CD14-positive monocyte (primary cell): Measurements from ENCODE around the gene TMEM40. TPM values are rescaled to one million over a fixed set of nuclear protein-coding genes. Genes with fewer than 3 reads are reported as not detected.

Experiments used
- DNase-seq, 3 donors: peaks; one replicate each; pipeline ENCODE4 v3.0.0-alpha.2; 2011 to 2022
- H2AFZ ChIP-seq: 2 replicates; pipeline ENCODE4 v1.6.0; 2012; ENCODE audit warnings: mild to moderate bottlenecking, low read depth, low read length, inconsistent platforms; ENCODE audit not compliant: insufficient read depth, poor library complexity, severe bottlenecking
- H3K27ac ChIP-seq, 2 donors: 1 replicate in 1 of 2; 2 replicates in 1 of 2; pipeline ENCODE4 v1.5.1; 2012 to 2013; ENCODE audit warnings: low read length in 2 of 2, control low read depth in 1 of 2, inconsistent platforms in 1 of 2, low read depth in 1 of 2, mild to moderate bottlenecking in 1 of 2
- H3K27me3 ChIP-seq, 2 donors: one replicate each; pipeline versions ENCODE4 v1.6.0 to v1.6.1; 2011 to 2013; ENCODE audit warnings: low read length in 2 of 2; ENCODE audit not compliant: control insufficient read depth in 2 of 2, insufficient read depth in 2 of 2
- H3K36me3 ChIP-seq, 2 donors: replicated peaks in 1 of 2; 1 replicate in 1 of 2; 2 replicates in 1 of 2; pipeline versions ENCODE4 v1.5.1 to v1.6.1; 2012 to 2013; ENCODE audit warnings: low read length in 2 of 2, control low read depth in 1 of 2, inconsistent platforms in 1 of 2, mild to moderate bottlenecking in 1 of 2; ENCODE audit not compliant: insufficient read depth in 2 of 2, control insufficient read depth in 1 of 2
- H3K4me1 ChIP-seq, 2 donors: 1 replicate in 1 of 2; 2 replicates in 1 of 2; pipeline versions ENCODE4 v1.5.1 to v1.6.1; 2012 to 2013; ENCODE audit warnings: low read length in 2 of 2, control low read depth in 1 of 2, inconsistent platforms in 1 of 2, mild to moderate bottlenecking in 1 of 2, moderate library complexity in 1 of 2; ENCODE audit not compliant: insufficient read depth in 2 of 2, control insufficient read depth in 1 of 2
- H3K4me2 ChIP-seq: replicated peaks from 2 replicates; pipeline ENCODE3; 2012; ENCODE audit warnings: low read length, moderate library complexity, mild to moderate bottlenecking; ENCODE audit not compliant: poor library complexity, severe bottlenecking; ENCODE audit errors: extremely low read depth
- H3K4me3 ChIP-seq, 3 experiments: fragments of 200-600 bp in 1 of 3; sonication (generic) in 1 of 3; replicated peaks in 1 of 3; 1 replicate in 2 of 3; 2 replicates in 1 of 3; pipeline ENCODE4 v1.5.1; 2011 to 2013; ENCODE audit warnings: low read length in 3 of 3, mild to moderate bottlenecking in 3 of 3, control low read depth in 2 of 3, low read depth in 2 of 3, inconsistent platforms in 1 of 3, moderate library complexity in 1 of 3
- H3K79me2 ChIP-seq: 2 replicates; pipeline ENCODE4 v1.6.0; 2012; ENCODE audit warnings: mild to moderate bottlenecking, control low read depth, inconsistent platforms, low read length, moderate library complexity; ENCODE audit not compliant: insufficient read depth
- H3K9ac ChIP-seq: 2 replicates; pipeline ENCODE4 v1.6.0; 2017; ENCODE audit warnings: low read length, mild to moderate bottlenecking; ENCODE audit not compliant: insufficient read depth, poor library complexity, severe bottlenecking
- H3K9me3 ChIP-seq, 2 donors: replicated peaks in 1 of 2; 1 replicate in 1 of 2; 2 replicates in 1 of 2; pipeline versions ENCODE4 v1.5.1 to v1.6.1; 2012 to 2013; ENCODE audit warnings: low read length in 2 of 2, control low read depth in 1 of 2; ENCODE audit not compliant: control insufficient read depth in 1 of 2, insufficient read depth in 1 of 2
- H4K20me1 ChIP-seq: 2 replicates; pipeline ENCODE4 v1.6.0; 2012; ENCODE audit warnings: mild to moderate bottlenecking, low read length, control low read depth, moderate library complexity; ENCODE audit not compliant: insufficient read depth
- H3K27ac Mint-ChIP-seq, 7 donors: one replicate each; pipeline ENCODE4 v1.8.0; 2020; ENCODE audit warnings: mild to moderate bottlenecking in 7 of 7, mixed read lengths in 7 of 7, moderate library complexity in 6 of 7, inconsistent platforms in 2 of 7
- H3K27me3 Mint-ChIP-seq, 3 donors: one replicate each; pipeline ENCODE4 v1.8.0; 2021 to 2022; ENCODE audit warnings: low read depth in 3 of 3, mild to moderate bottlenecking in 3 of 3, mixed read lengths in 3 of 3, moderate library complexity in 3 of 3, inconsistent platforms in 1 of 3
- H3K36me3 Mint-ChIP-seq, 2 donors: one replicate each; pipeline ENCODE4 v1.8.0; 2020; ENCODE audit warnings: mixed read lengths in 2 of 2, inconsistent platforms in 1 of 2, mild to moderate bottlenecking in 1 of 2
- H3K4me1 Mint-ChIP-seq: one replicate; pipeline ENCODE4 v1.8.0; 2020; ENCODE audit warnings: mild to moderate bottlenecking, mixed read lengths
- H3K4me3 Mint-ChIP-seq, 2 donors: one replicate each; pipeline ENCODE4 v1.8.0; 2020; ENCODE audit warnings: mild to moderate bottlenecking in 2 of 2, mixed read lengths in 2 of 2, moderate library complexity in 1 of 2
- H3K9me3 Mint-ChIP-seq, 7 donors: one replicate each; pipeline ENCODE4 v1.8.0; 2020 to 2022; ENCODE audit warnings: mixed read lengths in 7 of 7, mild to moderate bottlenecking in 6 of 7, moderate library complexity in 6 of 7, inconsistent platforms in 2 of 7
- CTCF ChIP-seq: fragments of 200-600 bp; IDR thresholded peaks from one replicate; pipeline ENCODE4 v1.8.0; 2022; ENCODE audit warnings: antibody characterized with exemption, mild to moderate bottlenecking
- WGBS: methylation state at CpG from one replicate; pipeline ENCODE4 v1.1.5; 2013; ENCODE audit warnings: missing lambda C conversion rate; ENCODE audit not compliant: insufficient coverage; 5-methylcytosine and 5-hydroxymethylcytosine counted together
- intact Hi-C, 2 donors: fragments of 100-400 bp; cut with micrococcal nuclease; formaldehyde crosslinking; loops; one replicate each; pipeline versions ENCODE4 v1.15.0 to v1.15.1; 2023
- polyA plus RNA-seq, 3 donors: library from polyadenylated mRNA; depleted of rRNA in 1 of 3; unstranded in 2 of 3; stranded (reverse) in 1 of 3; fragments of 300-500 nt in 2 of 3; fragments of >200 nt in 1 of 3; fragmentation: Illumina TruSeq in 2 of 3; gene quantifications; 1 replicate in 2 of 3; 2 replicates in 1 of 3; pipeline ENCODE4 v1.2.3, GENCODE V29; 2012 to 2021

The TMEM40 gene
- polyA plus RNA-seq, 3 donors: 0.92 TPM; not detected in 2

DNA sequence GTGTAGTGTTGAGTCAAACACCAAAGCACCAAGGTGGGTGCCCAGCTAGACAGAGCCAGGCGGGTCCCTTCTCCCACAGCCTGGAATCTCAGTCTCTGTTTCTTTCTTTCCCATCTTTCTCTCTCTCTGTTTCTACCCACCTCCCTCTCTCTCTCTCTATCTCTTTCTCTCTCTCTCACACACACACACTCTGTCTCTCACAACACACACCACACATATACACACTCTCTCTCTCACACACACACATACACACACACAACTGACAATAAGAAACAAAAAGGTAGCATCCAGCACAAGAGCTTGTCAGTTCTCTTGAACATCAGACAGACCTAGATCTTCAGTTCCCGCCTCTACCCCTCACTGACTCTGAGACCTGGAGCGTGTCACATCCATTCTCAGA lies 2.4 kb downstream of the TMEM40 start:
- Mint-ChIP-seq H3K27ac (no peak overlapping the region), H3K4me1 (peaks cover 3% of the 10 kb centered on the region), H3K9me3 (no peaks in the 10 kb centered on the region), H3K36me3 (no peaks in the 10 kb centered on the region), H3K4me3 (no peak overlapping the region), H3K27me3 (peaks cover 0 to 18% (median 3%) of the 10 kb centered on the region in 3 donors)
- DNase-seq: no peak
- Histone ChIP-seq H2AFZ (no peak overlapping the region), H4K20me1 (no peaks in the 10 kb centered on the region), H3K9ac (no peak overlapping the region), H3K4me3 (no peak overlapping the region), H3K27me3 (no peaks in the 10 kb centered on the region), H3K4me1 (no peaks in the 10 kb centered on the region), H3K79me2 (no peaks in the 10 kb centered on the region), H3K27ac (no peak overlapping the region), H3K4me2 (no peak overlapping the region), H3K36me3 (no peaks in the 10 kb centered on the region), H3K9me3 (no peaks in the 10 kb centered on the region)
- no peak for TF ChIP-seq CTCF
- 94% methylated on average over 3 of the region's 3 CpGs for WGBS
- intact Hi-C loops: no loop called here

DNA sequence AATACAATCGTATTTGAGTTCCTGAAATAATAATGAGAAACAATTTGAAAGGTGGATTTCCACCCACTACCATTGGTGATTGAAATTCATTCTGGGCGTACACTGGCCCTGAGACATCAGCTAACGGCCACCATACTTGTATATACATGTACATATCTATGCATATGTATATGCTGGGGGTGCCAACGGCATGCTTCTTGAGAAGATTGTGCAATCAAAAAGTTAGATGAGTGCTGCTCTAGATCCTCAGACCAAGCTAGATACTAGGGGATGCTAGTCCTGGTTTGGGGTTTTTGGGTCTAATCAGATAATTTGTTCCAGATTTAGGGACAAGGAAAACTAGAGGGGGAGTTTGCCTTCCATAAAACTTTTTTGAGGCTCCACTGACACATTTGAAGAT lies 2.9 kb downstream of the TMEM40 start:
- Mint-ChIP-seq H3K4me1 (peaks cover 3% of the 10 kb centered on the region), H3K27ac (no peak overlapping the region), H3K27me3 (peaks cover 0 to 18% (median 3%) of the 10 kb centered on the region in 3 donors), H3K9me3 (peaks cover 0 to under 1% (median 0%) of the 10 kb centered on the region in 7 donors), H3K36me3 (no peaks in the 10 kb centered on the region), H3K4me3 (no peak overlapping the region)
- no peak overlapping the region for H2AFZ ChIP-seq
- no peak for DNase-seq
- WGBS: no CpG with 5 or more reads among the region's 4 CpGs
- intact Hi-C loops: no loop called here
- H3K4me2 ChIP-seq: no peak overlapping the region
- H3K4me1 ChIP-seq: no peaks in the 10 kb centered on the region
- no peaks in the 10 kb centered on the region for H3K9me3 ChIP-seq
- no peaks in the 10 kb centered on the region for H4K20me1 ChIP-seq
- H3K36me3 ChIP-seq: no peaks in the 10 kb centered on the region
- TF ChIP-seq CTCF: no peak
- H3K4me3 ChIP-seq: no peak overlapping the region
- no peaks in the 10 kb centered on the region for H3K27me3 ChIP-seq
- H3K79me2 ChIP-seq: no peaks in the 10 kb centered on the region
- no peak overlapping the region for H3K9ac ChIP-seq
- H3K27ac ChIP-seq: no peak overlapping the region
